WTC11 (cell line): ENCODE data around the gene STPG2.
"Not testable (repeated sequence)": the region's sequence is repeated elsewhere in the genome, so short reads cannot be mapped to it uniquely, and the experiment has no call there.

Source experiments
- CTCF ChIP-seq: fragments of 200-600 bp; IDR thresholded peaks from 2 replicates; pipeline ENCODE4 v1.8.0; 2022; ENCODE audit warnings: antibody characterized with exemption
- ELF4 ChIP-seq: sonication (generic); formaldehyde crosslinking; IDR thresholded peaks from 2 replicates; pipeline ENCODE4 v1.8.1; 2022; ENCODE audit warnings: low read depth, mild to moderate bottlenecking, moderate library complexity, missing genetic modification reagents
- FOXP4 ChIP-seq: sonication (generic); formaldehyde crosslinking; IDR thresholded peaks from 2 replicates; pipeline ENCODE4 v1.8.0; 2022; ENCODE audit warnings: mild to moderate bottlenecking, missing genetic modification reagents
- JUN ChIP-seq: sonication (generic); formaldehyde crosslinking; IDR thresholded peaks from 2 replicates; pipeline ENCODE4 v1.8.0; 2023; ENCODE audit warnings: mild to moderate bottlenecking, missing genetic modification reagents
- NFE2L1 ChIP-seq: sonication (generic); formaldehyde crosslinking; IDR thresholded peaks from 2 replicates; pipeline ENCODE4 v1.8.1; 2023; ENCODE audit warnings: missing genetic modification reagents
- NR1H2 ChIP-seq: sonication (generic); formaldehyde crosslinking; IDR thresholded peaks from 2 replicates; pipeline ENCODE4 v1.9.0; 2021; ENCODE audit warnings: mild to moderate bottlenecking, moderate library complexity, missing genetic modification reagents
- NR2C2 ChIP-seq: sonication (generic); formaldehyde crosslinking; IDR thresholded peaks from 2 replicates; pipeline ENCODE4 v1.8.0; 2022; ENCODE audit warnings: mild to moderate bottlenecking, missing genetic modification reagents
- RELA ChIP-seq: sonication (generic); formaldehyde crosslinking; IDR thresholded peaks from 2 replicates; pipeline ENCODE4 v1.8.1; 2022; ENCODE audit warnings: missing genetic modification reagents, mild to moderate bottlenecking, borderline replicate concordance
- SP1 ChIP-seq: sonication (generic); formaldehyde crosslinking; conservative IDR thresholded peaks from 2 replicates; pipeline ENCODE4 v1.8.1; 2022; ENCODE audit warnings: missing genetic modification reagents
- USF1 ChIP-seq: sonication (generic); formaldehyde crosslinking; IDR thresholded peaks from 2 replicates; pipeline ENCODE4 v1.8.0; 2022; ENCODE audit warnings: mild to moderate bottlenecking, missing genetic modification reagents
- ZMAT4 ChIP-seq: fragments of 250-450 bp; sonication (Bioruptor Pico); IDR thresholded peaks from 2 replicates; pipeline ENCODE4 v1.9.0; 2021; ENCODE audit warnings: mild to moderate bottlenecking
- ZNF138 ChIP-seq: sonication (generic); formaldehyde crosslinking; conservative IDR thresholded peaks from 2 replicates; pipeline ENCODE4 v1.8.1; 2022; ENCODE audit warnings: mild to moderate bottlenecking, moderate library complexity, missing genetic modification reagents

GRCh38 chr4:97633831-97634230, 509.4 kb downstream of the STPG2 start:
- TF ChIP-seq CTCF; SP1; ZNF138 (CRISPR knock-in tag); NR1H2 (CRISPR knock-in tag); FOXP4 (CRISPR knock-in tag); ZMAT4 (CRISPR knock-in tag); NR2C2 (CRISPR knock-in tag); NFE2L1 (CRISPR knock-in tag); JUN; RELA; USF1 (CRISPR knock-in tag); ELF4 (CRISPR knock-in tag): not testable (repeated sequence)
